Breast epithelium (tissue), 4 donors: ENCODE data around the gene MRPL42. TPM values are rescaled to one million over a fixed set of nuclear protein-coding genes. Genes with fewer than 3 reads are reported as not detected.

ENCODE experiments used
- DNase-seq, 2 donors: peaks; one replicate each; pipeline ENCODE4 v3.0.0-alpha.2; 2019; ENCODE audit warnings: low spot score in 2 of 2
- H3K27ac ChIP-seq, 2 donors: fragments of 200-600 bp; sonication (generic) in 1 of 2; one replicate each; pipeline ENCODE4 v1.5.1; 2016 to 2019; ENCODE audit warnings: mild to moderate bottlenecking in 1 of 2
- H3K27me3 ChIP-seq, 2 donors: fragments of 200-600 bp; sonication (generic) in 1 of 2; one replicate each; pipeline versions ENCODE4 v1.5.1 to v1.6.0; 2017 to 2019; ENCODE audit warnings: control low read depth in 1 of 2, mild to moderate bottlenecking in 1 of 2
- H3K36me3 ChIP-seq: fragments of 200-600 bp; one replicate; pipeline ENCODE4 v1.5.1; 2019
- H3K4me1 ChIP-seq, 2 donors: fragments of 200-600 bp; sonication (generic); one replicate each; pipeline ENCODE4 v1.5.1; 2016 to 2019; ENCODE audit warnings: control low read depth in 1 of 2
- H3K4me3 ChIP-seq, 3 donors: fragments of 200-600 bp; sonication (generic); 1 replicate in 2 of 3; 2 replicates in 1 of 3; pipeline ENCODE4 v1.5.1; 2016 to 2019; ENCODE audit warnings: mild to moderate bottlenecking in 3 of 3, moderate library complexity in 2 of 3
- H3K9me3 ChIP-seq, 2 donors: fragments of 200-600 bp; sonication (generic) in 1 of 2; one replicate each; pipeline ENCODE4 v1.5.1; 2016 to 2019; ENCODE audit warnings: control low read depth in 1 of 2
- CTCF ChIP-seq, 3 donors: fragments of 450-650 bp; IDR thresholded peaks; one replicate each; pipeline ENCODE4 v1.5.1; 2016 to 2017; ENCODE audit warnings: antibody characterized with exemption in 3 of 3, mild to moderate bottlenecking in 3 of 3, moderate library complexity in 3 of 3
- POLR2A ChIP-seq: fragments of 450-650 bp; IDR thresholded peaks from one replicate; pipeline ENCODE4 v1.6.1; 2016; ENCODE audit warnings: antibody characterized with exemption, mild to moderate bottlenecking, moderate library complexity
- POLR2AphosphoS5 ChIP-seq, 3 donors: sonication (generic); formaldehyde crosslinking; IDR thresholded peaks; one replicate each; pipeline ENCODE4 v1.6.1; 2017; ENCODE audit warnings: antibody characterized with exemption in 3 of 3
- intact Hi-C: fragments of 100-400 bp; cut with DNase I; formaldehyde crosslinking; loops from one replicate; pipeline ENCODE4 v1.15.1; 2023; ENCODE audit warnings: low total_unique reads
- total RNA-seq, 3 donors: library from RNA; depleted of rRNA; stranded (reverse); fragments of >200 nt; gene quantifications; one replicate each; pipeline ENCODE4 v1.1.0, GENCODE V29; 2016

The MRPL42 gene
- total RNA-seq, 3 donors from 2014 or later, result 24.6 to 62.3 (median 41.0) TPM

GRCh38 chr12:93500201-93500600 is 32.9 kb downstream of the MRPL42 start:
- intact Hi-C loops, result no loop called here

GRCh38 chr12:93500667-93501066 is 33.4 kb downstream of the MRPL42 start:
- Histone ChIP-seq H3K9me3 (no peaks in the 10 kb centered on the region), H3K4me3 (no peak overlapping the region), H3K27ac (no peak overlapping the region), H3K36me3 (no peaks in the 10 kb centered on the region), H3K4me1 (no peaks in the 10 kb centered on the region), H3K27me3 (no peaks in the 10 kb centered on the region)
- no peak for TF ChIP-seq CTCF (IDR thresholded peaks at IDR 0.05)
- TF ChIP-seq POLR2A, result no peak
- no peak for TF ChIP-seq POLR2AphosphoS5 (IDR thresholded peaks at IDR 0.05)
- DNase-seq, result no peak
- intact Hi-C loops, result no loop called here

More at GRCh38 chr12:93500201-93500600, 32.9 kb downstream of the MRPL42 start:
- TF ChIP-seq CTCF (IDR thresholded peaks at IDR 0.05) (no peak), POLR2A (no peak), POLR2AphosphoS5 (IDR thresholded peaks at IDR 0.05) (no peak)
- Histone ChIP-seq H3K9me3 (no peaks in the 10 kb centered on the region), H3K27ac (no peak overlapping the region), H3K4me3 (no peak overlapping the region), H3K36me3 (no peaks in the 10 kb centered on the region), H3K27me3 (no peaks in the 10 kb centered on the region), H3K4me1 (no peaks in the 10 kb centered on the region)
- DNase-seq, result no peak

GRCh38 chr12:93502802-93503623 is 35.7 kb downstream of the MRPL42 start:
- no peaks in the 10 kb centered on the region for H3K36me3 ChIP-seq
- TF ChIP-seq POLR2AphosphoS5 (IDR thresholded peaks at IDR 0.05) (no peak), CTCF (IDR thresholded peaks at IDR 0.05) (peak; percentile 27 to 82 (median 81))
- H3K4me1 ChIP-seq, result no peaks in the 10 kb centered on the region
- no peak overlapping the region for H3K27ac ChIP-seq
- H3K27me3 ChIP-seq, result no peaks in the 10 kb centered on the region
- intact Hi-C loops, result no loop called here
- DNase-seq, result no peak
- H3K4me3 ChIP-seq, result no peak overlapping the region
- H3K9me3 ChIP-seq, result no peaks in the 10 kb centered on the region

GRCh38 chr12:93507165-93507564 is 39.9 kb downstream of the MRPL42 start:
- intact Hi-C loops, result no loop called here
- no peaks in the 10 kb centered on the region for H3K36me3 ChIP-seq
- TF ChIP-seq POLR2A, result no peak
- no peak for TF ChIP-seq POLR2AphosphoS5 (IDR thresholded peaks at IDR 0.05)
- TF ChIP-seq CTCF (IDR thresholded peaks at IDR 0.05), result no peak
- no peaks in the 10 kb centered on the region for H3K4me1 ChIP-seq
- no peak overlapping the region for H3K4me3 ChIP-seq
- H3K27ac ChIP-seq, result no peak overlapping the region
- no peak for DNase-seq
- H3K27me3 ChIP-seq, result no peaks in the 10 kb centered on the region
- no peaks in the 10 kb centered on the region for H3K9me3 ChIP-seq

GRCh38 chr12:93509506-93509905 is 42.2 kb downstream of the MRPL42 start:
- intact Hi-C loops, result no loop called here
- no peaks in the 10 kb centered on the region for H3K36me3 ChIP-seq

More at GRCh38 chr12:93509506-93509905, 42.2 kb downstream of the MRPL42 start:
- Histone ChIP-seq H3K4me3 (no peak overlapping the region), H3K27ac (no peak overlapping the region), H3K27me3 (no peaks in the 10 kb centered on the region), H3K4me1 (no peaks in the 10 kb centered on the region), H3K9me3 (no peaks in the 10 kb centered on the region)
- DNase-seq, result no peak
- TF ChIP-seq POLR2AphosphoS5 (IDR thresholded peaks at IDR 0.05) (no peak), POLR2A (no peak), CTCF (IDR thresholded peaks at IDR 0.05) (no peak)
